Measurements from ENCODE around the gene HUS1.

HUS1 gene

GRCh38 chr7:47979145-47979831 is at the start of gene HUS1:
TSS of gene HUS1 (minus strand) at chr7:47979615. CDS start at chr7:47979519, 96 bp downstream.
- H3K27ac ChIP-seq, result peak within 1 kb of the TSS; percentile 85
- peak within 1 kb of the TSS; percentile 74 for H3K4me2 ChIP-seq (ENCODE audit: low read length)
- H3K36me3 ChIP-seq (ENCODE audit: control insufficient read depth, insufficient read depth, low read length), result no peaks in the 10 kb centered on the region
- H3K27me3 ChIP-seq (ENCODE audit: control insufficient read depth, insufficient read depth, low read length), result no peaks in the 10 kb centered on the region
- no peaks in the 10 kb centered on the region for H3K79me2 ChIP-seq
- peak within 1 kb of the TSS; percentile 89 for H2AFZ ChIP-seq
- H3K4me3 ChIP-seq (ENCODE audit: low read depth, low read length), result peak within 1 kb of the TSS; percentile 61
- TF ChIP-seq CTCF (IDR thresholded peaks at IDR 0.05), result no peak
- H3K4me1 ChIP-seq, result peaks cover 8% of the 10 kb centered on the region
- H3K9ac ChIP-seq, result peak within 1 kb of the TSS; percentile 79
- no peaks in the 10 kb centered on the region for H3K9me3 ChIP-seq (ENCODE audit: control insufficient read depth, low read length)

GRCh38 chr7:48028938-48029337 is 49.5 kb upstream of the HUS1 start, which contains the start of gene SUN3:
TSS of gene SUN3 (minus strand) at chr7:48029107. CDS start at chr7:48028938, 169 bp downstream.
- H3K9ac ChIP-seq, result no peak within 1 kb of the TSS
- H2AFZ ChIP-seq, result no peak within 1 kb of the TSS
- H3K79me2 ChIP-seq, result no peaks in the 10 kb centered on the region
- TF ChIP-seq CTCF (IDR thresholded peaks at IDR 0.05), result no peak
- H3K4me3 ChIP-seq (ENCODE audit: low read depth, low read length), result no peak within 1 kb of the TSS
- no peak within 1 kb of the TSS for H3K4me2 ChIP-seq (ENCODE audit: low read length)
- no peaks in the 10 kb centered on the region for H3K4me1 ChIP-seq
- H3K27ac ChIP-seq, result no peak within 1 kb of the TSS
- H3K27me3 ChIP-seq (ENCODE audit: control insufficient read depth, insufficient read depth, low read length), result no peaks in the 10 kb centered on the region
- H3K36me3 ChIP-seq (ENCODE audit: control insufficient read depth, insufficient read depth, low read length), result no peaks in the 10 kb centered on the region
- no peaks in the 10 kb centered on the region for H3K9me3 ChIP-seq (ENCODE audit: control insufficient read depth, low read length)

GRCh38 chr7:48025624-48026023 is 46.2 kb upstream of the HUS1 start:
- H3K9me3 ChIP-seq (ENCODE audit: control insufficient read depth, low read length), result no peaks in the 10 kb centered on the region
- H3K27me3 ChIP-seq (ENCODE audit: control insufficient read depth, insufficient read depth, low read length), result no peaks in the 10 kb centered on the region
- H3K4me2 ChIP-seq (ENCODE audit: low read length), result no peak overlapping the region
- no peak overlapping the region for H3K4me3 ChIP-seq (ENCODE audit: low read depth, low read length)
- no peak overlapping the region for H2AFZ ChIP-seq
- no peak for TF ChIP-seq CTCF (IDR thresholded peaks at IDR 0.05)
- no peaks in the 10 kb centered on the region for H3K36me3 ChIP-seq (ENCODE audit: control insufficient read depth, insufficient read depth, low read length)
- H3K9ac ChIP-seq, result no peak overlapping the region
- no peak overlapping the region for H3K27ac ChIP-seq
- H3K79me2 ChIP-seq, result no peaks in the 10 kb centered on the region
- no peaks in the 10 kb centered on the region for H3K4me1 ChIP-seq

- TF ChIP-seq CTCF (IDR thresholded peaks at IDR 0.05), result no peak
- Histone ChIP-seq H3K27me3 (ENCODE audit: control insufficient read depth, insufficient read depth, low read length) (no peaks in the 10 kb centered on the region), H3K4me3 (ENCODE audit: low read depth, low read length) (no peak overlapping the region), H3K4me2 (ENCODE audit: low read length) (no peak overlapping the region), H3K9ac (no peak overlapping the region), H3K9me3 (ENCODE audit: control insufficient read depth, low read length) (no peaks in the 10 kb centered on the region), H3K4me1 (no peaks in the 10 kb centered on the region), H3K36me3 (ENCODE audit: control insufficient read depth, insufficient read depth, low read length) (no peaks in the 10 kb centered on the region), H2AFZ (no peak overlapping the region), H3K79me2 (no peaks in the 10 kb centered on the region), H3K27ac (no peak overlapping the region)
These were observed 38.3 kb upstream of the HUS1 start for GRCh38 chr7:48017674-48018073.

GRCh38 chr7:48016641-48017040 is 37.2 kb upstream of the HUS1 start:
- Histone ChIP-seq H3K27me3 (ENCODE audit: control insufficient read depth, insufficient read depth, low read length) (no peaks in the 10 kb centered on the region), H3K9me3 (ENCODE audit: control insufficient read depth, low read length) (no peaks in the 10 kb centered on the region), H3K4me2 (ENCODE audit: low read length) (no peak overlapping the region), H3K9ac (no peak overlapping the region), H2AFZ (no peak overlapping the region), H3K27ac (no peak overlapping the region), H3K36me3 (ENCODE audit: control insufficient read depth, insufficient read depth, low read length) (no peaks in the 10 kb centered on the region), H3K4me3 (ENCODE audit: low read depth, low read length) (no peak overlapping the region), H3K79me2 (no peaks in the 10 kb centered on the region), H3K4me1 (no peaks in the 10 kb centered on the region)
- TF ChIP-seq CTCF (IDR thresholded peaks at IDR 0.05), result no peak
